ENCODE data around the gene GPRC5B. TPM values are rescaled to one million over a fixed set of nuclear protein-coding genes. Genes with fewer than 3 reads are reported as not detected.

The GPRC5B gene
- total and polyA plus RNA-seq, 2 of the 8 experiments (the other 6 are each of a cell fraction or from before 2014, with no cell fraction given), result 106 to 160 TPM

- TF ChIP-seq NANOG (IDR thresholded peaks at IDR 0.05; ENCODE audit: insufficient read depth, low read depth, low read length, poor library complexity, severe bottlenecking), result no peak
- no peak for TF ChIP-seq TBP (IDR thresholded peaks at IDR 0.05; ENCODE audit: low read depth, low read length)
- no peak for TF ChIP-seq TEAD4 (IDR thresholded peaks at IDR 0.05; ENCODE audit: low read depth, low read length)
- TF ChIP-seq SIN3A (conservative IDR thresholded peaks at IDR 0.05 in 1 of 2, IDR thresholded peaks at IDR 0.05 in 1 of 2; ENCODE audit: low read depth in 1 of 2, low read length in 2 of 2), result no peak
Measured at GRCh38 chr16:19885451-19886072, 914 bp upstream of the GPRC5B start (continued).
